ENCODE measurements around the gene GBF1. TPM values are rescaled to one million over a fixed set of nuclear protein-coding genes. Genes with fewer than 3 reads are reported as not detected.

Gene GBF1
- total and polyA plus RNA-seq, 2 of the 13 experiments (the other 11 are each of a cell fraction or from before 2014, with no cell fraction given): 17.1 to 21.9 TPM

DNA sequence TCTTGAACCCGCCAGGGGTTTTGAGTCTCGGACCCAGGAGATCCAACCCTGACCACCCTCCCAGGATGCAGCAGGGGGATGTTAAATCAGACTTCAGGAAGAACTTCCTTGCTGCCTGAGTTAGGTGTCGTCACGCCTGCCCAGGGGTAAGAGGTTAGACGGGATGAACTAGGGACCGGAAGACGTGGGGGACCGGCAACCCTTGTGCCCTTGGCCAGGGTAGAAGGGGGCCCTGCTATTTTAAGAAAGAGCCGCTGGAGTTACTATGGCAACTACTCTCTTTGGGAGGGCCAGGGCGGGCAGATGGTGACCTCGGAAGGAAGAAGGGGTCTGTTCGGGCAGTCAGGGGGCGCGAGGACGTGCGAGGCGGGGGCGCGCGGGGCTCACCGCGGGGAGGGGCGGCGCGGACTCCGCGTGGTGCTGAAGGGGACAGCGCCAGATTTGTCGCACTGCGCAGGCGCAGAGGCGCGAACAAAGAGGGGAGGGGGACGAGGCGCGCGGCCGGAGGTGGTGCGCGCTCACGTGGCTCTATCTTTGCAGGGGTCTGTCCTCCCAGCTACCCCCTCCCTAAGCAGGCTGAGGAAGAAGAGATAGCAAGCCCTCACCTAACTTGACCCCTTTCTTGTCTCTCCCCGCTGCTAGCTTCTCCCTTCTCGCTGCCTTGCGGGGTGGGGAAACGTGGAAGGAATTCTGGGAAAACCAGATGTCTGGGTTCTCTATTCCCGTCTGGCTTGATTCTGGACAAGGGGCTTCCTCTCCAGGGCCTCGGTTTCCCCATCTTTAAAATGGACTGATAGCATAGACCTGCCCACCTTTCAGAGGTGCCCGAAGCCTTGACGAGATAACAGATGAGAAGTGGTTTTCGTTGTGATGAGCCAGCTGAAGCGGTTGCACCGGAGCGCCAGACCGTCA lies 174.2 kb downstream of the GBF1 start (continued):
- no peak for TF ChIP-seq ZNF570 (CRISPR knock-in tag; IDR thresholded peaks at IDR 0.05; ENCODE audit: borderline replicate concordance)
- TF ChIP-seq, protein P1, sequence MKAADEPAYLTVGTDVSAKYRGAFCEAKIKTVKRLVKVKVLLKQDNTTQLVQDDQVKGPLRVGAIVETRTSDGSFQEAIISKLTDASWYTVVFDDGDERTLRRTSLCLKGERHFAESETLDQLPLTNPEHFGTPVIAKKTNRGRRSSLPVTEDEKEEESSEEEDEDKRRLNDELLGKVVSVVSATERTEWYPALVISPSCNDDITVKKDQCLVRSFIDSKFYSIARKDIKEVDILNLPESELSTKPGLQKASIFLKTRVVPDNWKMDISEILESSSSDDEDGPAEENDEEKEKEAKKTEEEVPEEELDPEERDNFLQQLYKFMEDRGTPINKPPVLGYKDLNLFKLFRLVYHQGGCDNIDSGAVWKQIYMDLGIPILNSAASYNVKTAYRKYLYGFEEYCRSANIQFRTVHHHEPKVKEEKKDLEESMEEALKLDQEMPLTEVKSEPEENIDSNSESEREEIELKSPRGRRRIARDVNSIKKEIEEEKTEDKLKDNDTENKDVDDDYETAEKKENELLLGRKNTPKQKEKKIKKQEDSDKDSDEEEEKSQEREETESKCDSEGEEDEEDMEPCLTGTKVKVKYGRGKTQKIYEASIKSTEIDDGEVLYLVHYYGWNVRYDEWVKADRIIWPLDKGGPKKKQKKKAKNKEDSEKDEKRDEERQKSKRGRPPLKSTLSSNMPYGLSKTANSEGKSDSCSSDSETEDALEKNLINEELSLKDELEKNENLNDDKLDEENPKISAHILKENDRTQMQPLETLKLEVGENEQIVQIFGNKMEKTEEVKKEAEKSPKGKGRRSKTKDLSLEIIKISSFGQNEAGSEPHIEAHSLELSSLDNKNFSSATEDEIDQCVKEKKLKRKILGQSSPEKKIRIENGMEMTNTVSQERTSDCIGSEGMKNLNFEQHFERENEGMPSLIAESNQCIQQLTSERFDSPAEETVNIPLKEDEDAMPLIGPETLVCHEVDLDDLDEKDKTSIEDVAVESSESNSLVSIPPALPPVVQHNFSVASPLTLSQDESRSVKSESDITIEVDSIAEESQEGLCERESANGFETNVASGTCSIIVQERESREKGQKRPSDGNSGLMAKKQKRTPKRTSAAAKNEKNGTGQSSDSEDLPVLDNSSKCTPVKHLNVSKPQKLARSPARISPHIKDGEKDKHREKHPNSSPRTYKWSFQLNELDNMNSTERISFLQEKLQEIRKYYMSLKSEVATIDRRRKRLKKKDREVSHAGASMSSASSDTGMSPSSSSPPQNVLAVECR (CRISPR knock-in tag; IDR thresholded peaks at IDR 0.05; ENCODE audit: borderline replicate concordance): peak; percentile 82; the same call in 1 of the 2 replicates
- no peak for TF ChIP-seq ZNF224 (CRISPR knock-in tag; IDR thresholded peaks at IDR 0.05)
- TF ChIP-seq TCF12 (IDR thresholded peaks at IDR 0.05): no peak
- no peak for TF ChIP-seq TCF12 (CRISPR knock-in tag; IDR thresholded peaks at IDR 0.05)
- TF ChIP-seq, protein P2, sequence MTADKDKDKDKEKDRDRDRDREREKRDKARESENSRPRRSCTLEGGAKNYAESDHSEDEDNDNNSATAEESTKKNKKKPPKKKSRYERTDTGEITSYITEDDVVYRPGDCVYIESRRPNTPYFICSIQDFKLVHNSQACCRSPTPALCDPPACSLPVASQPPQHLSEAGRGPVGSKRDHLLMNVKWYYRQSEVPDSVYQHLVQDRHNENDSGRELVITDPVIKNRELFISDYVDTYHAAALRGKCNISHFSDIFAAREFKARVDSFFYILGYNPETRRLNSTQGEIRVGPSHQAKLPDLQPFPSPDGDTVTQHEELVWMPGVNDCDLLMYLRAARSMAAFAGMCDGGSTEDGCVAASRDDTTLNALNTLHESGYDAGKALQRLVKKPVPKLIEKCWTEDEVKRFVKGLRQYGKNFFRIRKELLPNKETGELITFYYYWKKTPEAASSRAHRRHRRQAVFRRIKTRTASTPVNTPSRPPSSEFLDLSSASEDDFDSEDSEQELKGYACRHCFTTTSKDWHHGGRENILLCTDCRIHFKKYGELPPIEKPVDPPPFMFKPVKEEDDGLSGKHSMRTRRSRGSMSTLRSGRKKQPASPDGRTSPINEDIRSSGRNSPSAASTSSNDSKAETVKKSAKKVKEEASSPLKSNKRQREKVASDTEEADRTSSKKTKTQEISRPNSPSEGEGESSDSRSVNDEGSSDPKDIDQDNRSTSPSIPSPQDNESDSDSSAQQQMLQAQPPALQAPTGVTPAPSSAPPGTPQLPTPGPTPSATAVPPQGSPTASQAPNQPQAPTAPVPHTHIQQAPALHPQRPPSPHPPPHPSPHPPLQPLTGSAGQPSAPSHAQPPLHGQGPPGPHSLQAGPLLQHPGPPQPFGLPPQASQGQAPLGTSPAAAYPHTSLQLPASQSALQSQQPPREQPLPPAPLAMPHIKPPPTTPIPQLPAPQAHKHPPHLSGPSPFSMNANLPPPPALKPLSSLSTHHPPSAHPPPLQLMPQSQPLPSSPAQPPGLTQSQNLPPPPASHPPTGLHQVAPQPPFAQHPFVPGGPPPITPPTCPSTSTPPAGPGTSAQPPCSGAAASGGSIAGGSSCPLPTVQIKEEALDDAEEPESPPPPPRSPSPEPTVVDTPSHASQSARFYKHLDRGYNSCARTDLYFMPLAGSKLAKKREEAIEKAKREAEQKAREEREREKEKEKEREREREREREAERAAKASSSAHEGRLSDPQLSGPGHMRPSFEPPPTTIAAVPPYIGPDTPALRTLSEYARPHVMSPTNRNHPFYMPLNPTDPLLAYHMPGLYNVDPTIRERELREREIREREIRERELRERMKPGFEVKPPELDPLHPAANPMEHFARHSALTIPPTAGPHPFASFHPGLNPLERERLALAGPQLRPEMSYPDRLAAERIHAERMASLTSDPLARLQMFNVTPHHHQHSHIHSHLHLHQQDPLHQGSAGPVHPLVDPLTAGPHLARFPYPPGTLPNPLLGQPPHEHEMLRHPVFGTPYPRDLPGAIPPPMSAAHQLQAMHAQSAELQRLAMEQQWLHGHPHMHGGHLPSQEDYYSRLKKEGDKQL (CRISPR knock-in tag; IDR thresholded peaks at IDR 0.05; ENCODE audit: low read depth): no peak
- TF ChIP-seq NFYC (CRISPR knock-in tag; IDR thresholded peaks at IDR 0.05): no peak
- 0 out of 2 replicates have a peak, but pooled peaks have one; percentile 65 for TF ChIP-seq NFKB2 (CRISPR knock-in tag; IDR thresholded peaks at IDR 0.05; ENCODE audit: borderline replicate concordance)
- TF ChIP-seq, protein P3, sequence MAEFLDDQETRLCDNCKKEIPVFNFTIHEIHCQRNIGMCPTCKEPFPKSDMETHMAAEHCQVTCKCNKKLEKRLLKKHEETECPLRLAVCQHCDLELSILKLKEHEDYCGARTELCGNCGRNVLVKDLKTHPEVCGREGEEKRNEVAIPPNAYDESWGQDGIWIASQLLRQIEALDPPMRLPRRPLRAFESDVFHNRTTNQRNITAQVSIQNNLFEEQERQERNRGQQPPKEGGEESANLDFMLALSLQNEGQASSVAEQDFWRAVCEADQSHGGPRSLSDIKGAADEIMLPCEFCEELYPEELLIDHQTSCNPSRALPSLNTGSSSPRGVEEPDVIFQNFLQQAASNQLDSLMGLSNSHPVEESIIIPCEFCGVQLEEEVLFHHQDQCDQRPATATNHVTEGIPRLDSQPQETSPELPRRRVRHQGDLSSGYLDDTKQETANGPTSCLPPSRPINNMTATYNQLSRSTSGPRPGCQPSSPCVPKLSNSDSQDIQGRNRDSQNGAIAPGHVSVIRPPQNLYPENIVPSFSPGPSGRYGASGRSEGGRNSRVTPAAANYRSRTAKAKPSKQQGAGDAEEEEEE (CRISPR knock-in tag; IDR thresholded peaks at IDR 0.05; ENCODE audit: borderline replicate concordance): no peak
- TF ChIP-seq SSRP1 (CRISPR knock-in tag; IDR thresholded peaks at IDR 0.05): no peak
- no peak for TF ChIP-seq CENPT (CRISPR knock-in tag; IDR thresholded peaks at IDR 0.05; ENCODE audit: low read depth)
- TF ChIP-seq ZNF230 (CRISPR knock-in tag; IDR thresholded peaks at IDR 0.05): peak; percentile 24; the same call in 1 of the 2 replicates
- TF ChIP-seq, protein P4, sequence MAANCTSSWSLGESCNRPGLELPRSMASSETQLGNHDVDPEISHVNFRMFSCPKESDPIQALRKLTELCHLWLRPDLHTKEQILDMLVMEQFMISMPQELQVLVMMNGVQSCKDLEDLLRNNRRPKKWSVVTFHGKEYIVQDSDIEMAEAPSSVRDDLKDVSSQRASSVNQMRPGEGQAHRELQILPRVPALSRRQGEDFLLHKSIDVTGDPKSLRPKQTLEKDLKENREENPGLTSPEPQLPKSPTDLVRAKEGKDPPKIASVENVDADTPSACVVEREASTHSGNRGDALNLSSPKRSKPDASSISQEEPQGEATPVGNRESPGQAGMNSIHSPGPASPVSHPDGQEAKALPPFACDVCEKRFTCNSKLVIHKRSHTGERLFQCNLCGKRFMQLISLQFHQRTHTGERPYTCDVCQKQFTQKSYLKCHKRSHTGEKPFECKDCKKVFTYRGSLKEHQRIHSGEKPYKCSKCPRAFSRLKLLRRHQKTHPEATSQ (CRISPR knock-in tag; IDR thresholded peaks at IDR 0.05; ENCODE audit: borderline replicate concordance): no peak
- no peak for TF ChIP-seq HNRNPH1 (optimal IDR thresholded peaks at IDR 0.05; ENCODE audit: low read depth, low read length)
- TF ChIP-seq EHMT2 (IDR thresholded peaks at IDR 0.05; ENCODE audit: borderline replicate concordance, low read depth, low read length): no peak
- TF ChIP-seq FOXK2 (IDR thresholded peaks at IDR 0.05): no peak
